Activated B cell treated with CpG ODN at 0.5 μM for 24 hours (primary cell): Measurements from ENCODE around the gene LPCAT2. TPM values are rescaled to one million over a fixed set of nuclear protein-coding genes. Genes with fewer than 3 reads are reported as not detected.

Source experiments
- ATAC-seq: fragments of 200-7000 bp; cut with Tn5 transposase; one replicate; pipeline ENCODE4 v1.10.0; 2021; ENCODE audit warnings: low read depth, mild to moderate bottlenecking, moderate library complexity
- CTCF ChIA-PET: fragments of 350-600 bp; sonication (Branson Sonifier 250); formaldehyde crosslinking; loops from one replicate; lab custom pipeline; 2021; ENCODE audit warnings: antibody characterized with exemption; lab: Charles Lee
- POLR2A ChIA-PET: fragments of 350-600 bp; sonication (Branson Sonifier 250); formaldehyde crosslinking; loops from one replicate; lab custom pipeline; 2021; ENCODE audit warnings: antibody characterized with exemption; lab: Charles Lee
- DNase-seq: peaks from one replicate; pipeline ENCODE4 v3.0.0; 2022
- H3K27ac Mint-ChIP-seq: one replicate; pipeline ENCODE4 v1.8.0; 2020; ENCODE audit warnings: mixed read lengths
- H3K27me3 Mint-ChIP-seq: one replicate; pipeline ENCODE4 v1.8.0; 2021; ENCODE audit warnings: mixed read lengths
- H3K36me3 Mint-ChIP-seq: one replicate; pipeline ENCODE4 v1.8.0; 2021; ENCODE audit warnings: low read depth, mixed read lengths
- H3K4me1 Mint-ChIP-seq: one replicate; pipeline ENCODE4 v1.8.0; 2021; ENCODE audit warnings: mixed read lengths
- H3K4me3 Mint-ChIP-seq: one replicate; pipeline ENCODE4 v1.8.0; 2020; ENCODE audit warnings: mild to moderate bottlenecking, mixed read lengths
- H3K9me3 Mint-ChIP-seq: one replicate; pipeline ENCODE4 v1.8.0; 2020; ENCODE audit warnings: mixed read lengths
- CTCF ChIP-seq: fragments of 200-600 bp; IDR thresholded peaks from one replicate; pipeline ENCODE4 v1.8.0; 2022; ENCODE audit warnings: antibody characterized with exemption, mild to moderate bottlenecking
- intact Hi-C: fragments of 100-400 bp; cut with micrococcal nuclease; formaldehyde crosslinking; loops from one replicate; pipeline ENCODE4 v1.15.1; 2024
- total RNA-seq: library from RNA; stranded (reverse); gene quantifications from 2 replicates; pipeline ENCODE4 v1.2.3, GENCODE V29; 2022

LPCAT2 gene
- total RNA-seq: 0.04 and 0.42 TPM in 2 replicates

GRCh38 chr16:55508941-55509931, at the start of gene LPCAT2:
Gene LPCAT2 (plus strand): TSS chr16:55509072. CDS start chr16:55509182, 110 bp downstream.
- H3K36me3 Mint-ChIP-seq: no peaks in the 10 kb centered on the region
- peaks cover 19% of the 10 kb centered on the region for H3K4me1 Mint-ChIP-seq
- peak within 1 kb of the TSS; percentile 73 for H3K4me3 Mint-ChIP-seq
- TF ChIP-seq CTCF: no peak
- CTCF ChIA-PET: no interaction called here
- DNase-seq: peak; percentile 20
- peaks cover 14% of the 10 kb centered on the region for H3K9me3 Mint-ChIP-seq
- intact Hi-C loops: no loop called here
- peak; percentile 80 for ATAC-seq
- no peak within 1 kb of the TSS for H3K27ac Mint-ChIP-seq
- POLR2A ChIA-PET: no interaction called here
- H3K27me3 Mint-ChIP-seq: peaks cover 29% of the 10 kb centered on the region

- H3K4me3 Mint-ChIP-seq: no peak overlapping the region
- DNase-seq: no peak
- CTCF ChIA-PET: interaction anchor here (0.7 kb wide), 1 partner anchor 856 kb away, joined by 3 read pairs; no protein-coding TSS in a partner anchor
- no peak for ATAC-seq
- no peak for TF ChIP-seq CTCF
- intact Hi-C loops: loop anchor here (10.0 kb wide), 1 partner anchor 1687 kb away; no protein-coding TSS in a partner anchor
- POLR2A ChIA-PET: no interaction called here
- H3K9me3 Mint-ChIP-seq: no peaks in the 10 kb centered on the region
- H3K4me1 Mint-ChIP-seq: no peaks in the 10 kb centered on the region
- H3K27ac Mint-ChIP-seq: no peak overlapping the region
- no peaks in the 10 kb centered on the region for H3K27me3 Mint-ChIP-seq
- H3K36me3 Mint-ChIP-seq: no peaks in the 10 kb centered on the region
Measured at GRCh38 chr16:55462241-55462640, 46.6 kb upstream of the LPCAT2 start.

GRCh38 chr16:55464375-55464774, 44.5 kb upstream of the LPCAT2 start:
- ChIA-PET CTCF (interaction anchor here (0.6 to 2.8 kb wide), 26 partner anchors 8 to 1915 kb away, joined by 3 to 20 read pairs (median 4); no protein-coding TSS in a partner anchor), POLR2A (interaction anchor here (0.5 kb wide), 1 partner anchor 1781 kb away, joined by 6 read pairs; no protein-coding TSS in a partner anchor)
- DNase-seq (no peak), ATAC-seq (no peak)
- Mint-ChIP-seq H3K4me1 (no peaks in the 10 kb centered on the region), H3K9me3 (no peaks in the 10 kb centered on the region), H3K36me3 (no peaks in the 10 kb centered on the region), H3K27ac (no peak overlapping the region), H3K27me3 (no peaks in the 10 kb centered on the region), H3K4me3 (no peak overlapping the region)
- intact Hi-C loops: loop anchor here (2.0 to 10.0 kb wide), 2 partner anchors 1690 to 1914 kb away; no protein-coding TSS in a partner anchor
- no peak for TF ChIP-seq CTCF

GRCh38 chr16:55465077-55465896, 43.6 kb upstream of the LPCAT2 start:
- Mint-ChIP-seq H3K4me3 (no peak overlapping the region), H3K4me1 (no peaks in the 10 kb centered on the region), H3K9me3 (no peaks in the 10 kb centered on the region), H3K36me3 (no peaks in the 10 kb centered on the region), H3K27ac (no peak overlapping the region), H3K27me3 (no peaks in the 10 kb centered on the region)
- peak; percentile 86 for TF ChIP-seq CTCF
- peak; percentile 73 for DNase-seq
- CTCF ChIA-PET: interaction anchor here (0.6 to 2.8 kb wide), 26 partner anchors 8 to 1916 kb away, joined by 3 to 20 read pairs (median 4); no protein-coding TSS in a partner anchor
- POLR2A ChIA-PET: interaction anchor here (0.5 kb wide), 1 partner anchor 1780 kb away, joined by 6 read pairs; no protein-coding TSS in a partner anchor
- peak; percentile 98 for ATAC-seq
- intact Hi-C loops: loop anchor here (1.0 to 10.0 kb wide), 5 partner anchors 738 to 1914 kb away; no protein-coding TSS in a partner anchor
